NB4 (cell line): Measurements from ENCODE around the gene TUBA1B.
A peak's percentile ranks its signal among the peaks of the same experiment; 100 is the strongest.

ENCODE experiments used
- DNase-seq: peaks from one replicate; pipeline ENCODE4 v3.0.0; 2010; ENCODE audit warnings: low read depth
- H3K4me3 ChIP-seq: one replicate; pipeline ENCODE4 v1.5.1; 2011; ENCODE audit warnings: mild to moderate bottlenecking, low read depth, low read length, moderate library complexity
- MYC ChIP-seq: IDR thresholded peaks from 2 replicates; pipeline ENCODE4 v1.6.1; 2011; ENCODE audit warnings: low read depth, low read length
- POLR2A ChIP-seq: IDR thresholded peaks from 2 replicates; pipeline ENCODE4 v1.6.1; 2011; ENCODE audit warnings: mild to moderate bottlenecking; ENCODE audit not compliant: insufficient read length; ENCODE audit errors: extremely low read depth
- TF ChIP-seq, protein P1 (sequence below): IDR thresholded peaks from 2 replicates; pipeline ENCODE4 v1.6.1; 2011; ENCODE audit warnings: low read depth, low read length
- TF ChIP-seq, protein P2 (sequence below): IDR thresholded peaks from one replicate; pipeline ENCODE4 v1.5.1; 2012; ENCODE audit warnings: low read depth, low read length

The TUBA1B gene

DNA sequence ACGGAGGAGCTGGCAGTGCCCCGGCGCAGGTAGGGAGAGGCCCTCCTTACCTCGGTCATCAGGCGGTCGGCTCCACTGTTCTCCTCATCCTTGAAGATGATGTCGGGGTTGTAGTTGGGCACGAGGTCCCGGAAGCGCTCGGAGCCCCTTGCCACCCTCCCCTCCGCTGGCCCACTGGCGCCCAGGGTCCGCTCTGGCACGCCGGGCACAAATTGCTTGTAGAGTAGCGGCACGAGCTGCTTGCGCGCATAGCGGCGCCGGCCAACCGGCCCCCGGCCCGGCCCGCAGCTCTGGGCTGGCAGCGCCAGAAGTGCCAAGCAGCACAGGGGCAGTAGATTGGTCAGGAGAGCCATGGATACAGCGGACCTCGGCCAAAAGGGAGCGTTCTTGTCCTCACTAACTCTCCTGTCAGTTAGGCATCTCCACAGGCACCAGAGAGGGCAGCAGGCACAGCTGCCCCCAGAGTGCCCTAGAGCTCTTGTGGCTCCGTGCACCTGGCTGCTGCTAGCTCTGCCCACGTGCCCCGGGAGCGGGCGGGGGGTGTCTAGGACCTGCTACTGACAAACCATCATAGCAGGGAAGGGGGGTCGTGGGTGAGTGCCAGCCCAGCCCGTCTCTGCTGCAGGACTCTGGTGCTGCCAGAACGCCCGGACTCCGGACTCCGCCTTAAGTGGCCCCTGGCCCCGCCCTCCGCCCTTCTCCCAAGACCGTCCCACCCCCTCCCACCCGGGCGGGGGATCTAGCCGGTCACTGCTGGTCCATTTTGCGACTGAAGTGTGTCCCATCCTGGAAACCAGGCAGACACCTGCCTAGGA lies 36.8 kb downstream of the TUBA1B start, which contains the start of gene DHH:
Gene DHH (minus strand): TSS at position 642 of the 815 bp plus-strand sequence. CDS start 289 bp downstream, at position 353.
- TF ChIP-seq, protein P1, sequence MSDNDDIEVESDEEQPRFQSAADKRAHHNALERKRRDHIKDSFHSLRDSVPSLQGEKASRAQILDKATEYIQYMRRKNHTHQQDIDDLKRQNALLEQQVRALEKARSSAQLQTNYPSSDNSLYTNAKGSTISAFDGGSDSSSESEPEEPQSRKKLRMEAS: no peak
- DNase-seq: no peak
- no peak within 1 kb of the TSS for H3K4me3 ChIP-seq

GRCh38 chr12:49093792-49094159 lies 37.4 kb downstream of the TUBA1B start:
- TF ChIP-seq, protein P2, sequence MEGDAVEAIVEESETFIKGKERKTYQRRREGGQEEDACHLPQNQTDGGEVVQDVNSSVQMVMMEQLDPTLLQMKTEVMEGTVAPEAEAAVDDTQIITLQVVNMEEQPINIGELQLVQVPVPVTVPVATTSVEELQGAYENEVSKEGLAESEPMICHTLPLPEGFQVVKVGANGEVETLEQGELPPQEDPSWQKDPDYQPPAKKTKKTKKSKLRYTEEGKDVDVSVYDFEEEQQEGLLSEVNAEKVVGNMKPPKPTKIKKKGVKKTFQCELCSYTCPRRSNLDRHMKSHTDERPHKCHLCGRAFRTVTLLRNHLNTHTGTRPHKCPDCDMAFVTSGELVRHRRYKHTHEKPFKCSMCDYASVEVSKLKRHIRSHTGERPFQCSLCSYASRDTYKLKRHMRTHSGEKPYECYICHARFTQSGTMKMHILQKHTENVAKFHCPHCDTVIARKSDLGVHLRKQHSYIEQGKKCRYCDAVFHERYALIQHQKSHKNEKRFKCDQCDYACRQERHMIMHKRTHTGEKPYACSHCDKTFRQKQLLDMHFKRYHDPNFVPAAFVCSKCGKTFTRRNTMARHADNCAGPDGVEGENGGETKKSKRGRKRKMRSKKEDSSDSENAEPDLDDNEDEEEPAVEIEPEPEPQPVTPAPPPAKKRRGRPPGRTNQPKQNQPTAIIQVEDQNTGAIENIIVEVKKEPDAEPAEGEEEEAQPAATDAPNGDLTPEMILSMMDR: no peak
- TF ChIP-seq, protein P1: no peak
- TF ChIP-seq MYC (no peak), POLR2A (no peak)
- no peak for DNase-seq
- H3K4me3 ChIP-seq: no peak overlapping the region

DNA sequence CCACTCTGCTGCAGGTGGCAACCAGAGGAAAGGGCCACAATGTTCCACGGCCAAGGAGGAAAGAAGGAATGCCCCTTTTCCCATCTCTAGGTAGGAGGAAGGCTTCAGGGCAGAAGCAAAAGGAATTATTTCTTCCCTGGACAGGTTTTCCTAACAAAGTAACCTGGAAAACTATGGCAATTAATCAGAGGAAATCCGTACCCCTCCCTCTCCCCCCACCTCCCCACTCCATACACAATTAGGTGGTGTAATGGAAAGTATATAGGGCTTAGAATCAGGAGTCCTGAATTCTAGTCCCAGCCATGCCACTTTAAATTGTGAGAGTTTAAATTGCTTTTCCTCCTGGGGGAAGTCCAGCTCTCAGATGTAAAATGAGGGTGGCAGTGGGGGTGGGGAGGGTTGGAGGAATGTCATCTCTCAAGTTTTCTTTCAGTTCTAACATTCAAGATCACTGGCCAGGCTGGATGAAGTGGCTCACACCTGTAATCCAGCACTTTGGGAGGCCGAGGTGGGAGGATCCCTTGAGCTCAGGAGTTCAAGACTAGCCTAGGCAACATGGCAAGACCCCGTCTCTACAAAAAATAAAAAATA lies 38.3 kb downstream of the TUBA1B start:
- peak overlapping the region; percentile 36 for H3K4me3 ChIP-seq
- no peak for DNase-seq
- TF ChIP-seq, protein P1: no peak
- TF ChIP-seq, protein P2: no peak
- TF ChIP-seq MYC (no peak), POLR2A (no peak)

DNA sequence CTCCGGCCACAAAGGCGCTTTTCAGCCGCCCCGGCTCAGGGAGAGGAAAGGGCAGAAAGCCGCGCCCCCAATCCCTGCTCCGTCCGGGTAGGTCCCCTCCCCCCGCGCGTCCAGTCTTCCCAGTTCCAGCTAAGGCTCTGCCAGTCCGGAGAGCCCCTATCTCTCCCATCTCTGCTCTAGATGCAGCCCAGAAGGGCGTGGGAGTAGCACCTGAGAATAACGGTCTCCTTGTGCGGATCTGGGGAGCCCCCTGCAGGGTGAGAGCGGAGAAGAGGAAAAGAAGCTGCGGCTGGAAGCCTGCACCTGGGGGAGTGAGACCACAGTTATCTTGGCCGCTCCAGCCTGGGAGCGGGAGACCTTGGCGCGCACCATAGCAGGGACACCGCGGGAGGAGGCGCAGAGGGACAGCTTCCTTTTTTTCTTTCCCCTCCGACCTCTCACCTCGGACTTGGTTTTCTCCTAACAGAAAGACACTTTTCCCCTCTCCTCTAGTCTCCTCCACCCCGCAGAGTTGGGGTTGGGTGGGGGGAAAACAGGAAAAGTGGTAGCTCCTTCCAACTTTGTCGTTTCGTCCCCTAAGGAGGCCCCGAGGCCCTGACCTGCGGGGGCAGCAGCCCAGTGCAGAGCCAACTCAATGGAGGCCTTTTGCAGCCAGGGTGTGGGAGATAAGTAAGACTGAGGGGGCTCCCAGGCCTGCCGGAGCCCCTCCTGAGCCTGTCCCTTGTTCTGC lies 38.9 kb downstream of the TUBA1B start:
- peak overlapping the region; percentile 36 for H3K4me3 ChIP-seq
- DNase-seq: peak; percentile 95
- TF ChIP-seq, protein P1: 0 out of 2 replicates have a peak, but pooled peaks have one; percentile 8
- TF ChIP-seq MYC (0 out of 2 replicates have a peak, but pooled peaks have one; percentile 15), POLR2A (no peak)
- TF ChIP-seq, protein P2: peak; percentile 63

DNA sequence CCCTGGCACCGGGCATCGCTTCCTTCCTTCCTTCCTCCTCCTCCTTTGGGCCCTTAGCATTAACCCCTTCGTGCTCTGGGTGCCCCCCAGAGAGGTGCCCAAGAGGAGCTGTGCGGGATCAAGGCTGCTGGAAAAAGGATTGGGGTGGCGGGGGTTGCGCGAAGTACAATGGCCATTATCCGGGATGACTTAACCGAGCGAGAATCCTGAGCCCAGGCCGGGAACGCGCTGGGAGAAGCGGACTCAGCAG lies 39.4 kb downstream of the TUBA1B start:
- TF ChIP-seq, protein P2: no peak
- TF ChIP-seq MYC (no peak), POLR2A (no peak)
- TF ChIP-seq, protein P1: no peak
- DNase-seq: no peak
- H3K4me3 ChIP-seq: no peak overlapping the region
